Muscle layer of duodenum (tissue), 2 donors: Measurements from ENCODE around the gene CLEC2L.

Experiments
- H3K27ac ChIP-seq: one replicate; pipeline ENCODE4 v1.7.0; 2013; ENCODE audit warnings: mild to moderate bottlenecking, low read length
- H3K27me3 ChIP-seq: one replicate; pipeline ENCODE4 v1.7.0; 2013; ENCODE audit warnings: low read depth, mild to moderate bottlenecking, control low read depth, low read length
- H3K36me3 ChIP-seq, 2 donors: one replicate each; pipeline ENCODE4 v1.7.0; 2013; ENCODE audit warnings: low read length in 2 of 2, control low read depth in 1 of 2, mild to moderate bottlenecking in 1 of 2; ENCODE audit not compliant: insufficient read depth in 2 of 2, control insufficient read depth in 1 of 2
- H3K4me1 ChIP-seq, 2 donors: one replicate each; pipeline ENCODE4 v1.7.0; 2013; ENCODE audit warnings: low read length in 2 of 2, mild to moderate bottlenecking in 2 of 2, control low read depth in 1 of 2, moderate library complexity in 1 of 2; ENCODE audit not compliant: insufficient read depth in 2 of 2, control insufficient read depth in 1 of 2
- H3K4me3 ChIP-seq, 2 donors: one replicate each; pipeline ENCODE4 v1.7.0; 2013; ENCODE audit warnings: low read length in 2 of 2, low read depth in 1 of 2, mild to moderate bottlenecking in 1 of 2
- H3K9me3 ChIP-seq, 2 donors: one replicate each; pipeline ENCODE4 v1.7.0; 2013; ENCODE audit warnings: low read length in 2 of 2, control low read depth in 1 of 2, mild to moderate bottlenecking in 1 of 2; ENCODE audit not compliant: control insufficient read depth in 1 of 2
- donor health status: healthy.

The CLEC2L gene

DNA sequence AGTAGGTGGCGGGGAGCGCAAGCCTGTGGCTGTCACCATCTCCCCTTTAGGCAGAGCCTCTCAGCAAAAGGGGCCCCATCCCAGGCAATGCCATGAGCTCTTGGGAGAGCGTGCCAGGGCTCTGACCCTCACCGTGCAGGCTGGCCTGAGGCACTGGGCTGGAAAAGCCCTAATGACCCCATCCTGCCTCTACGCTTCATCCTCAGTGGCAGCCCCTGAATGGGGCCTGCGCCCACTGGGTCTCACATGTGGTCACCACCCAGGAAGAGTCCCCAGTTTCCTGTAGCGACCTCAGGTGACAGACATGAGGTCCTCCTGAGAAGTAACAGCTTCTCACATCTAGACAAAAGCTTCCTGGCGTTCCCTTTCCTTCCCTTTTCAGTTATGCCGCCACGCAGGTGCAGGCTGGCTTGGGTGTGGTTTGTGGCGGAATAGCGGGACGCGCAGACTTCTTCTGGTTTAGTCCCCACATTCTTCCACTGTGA lies 59.2 kb downstream of the CLEC2L start:
- peaks cover 37 to 43% of the 10 kb centered on the region in 2 donors for H3K36me3 ChIP-seq
- no peaks in the 10 kb centered on the region for H3K9me3 ChIP-seq
- H3K4me3 ChIP-seq = no peak overlapping the region
- no peak overlapping the region for H3K27ac ChIP-seq
- no peaks in the 10 kb centered on the region for H3K27me3 ChIP-seq
- H3K4me1 ChIP-seq = peaks cover 0 to 19% of the 10 kb centered on the region in 2 donors

DNA sequence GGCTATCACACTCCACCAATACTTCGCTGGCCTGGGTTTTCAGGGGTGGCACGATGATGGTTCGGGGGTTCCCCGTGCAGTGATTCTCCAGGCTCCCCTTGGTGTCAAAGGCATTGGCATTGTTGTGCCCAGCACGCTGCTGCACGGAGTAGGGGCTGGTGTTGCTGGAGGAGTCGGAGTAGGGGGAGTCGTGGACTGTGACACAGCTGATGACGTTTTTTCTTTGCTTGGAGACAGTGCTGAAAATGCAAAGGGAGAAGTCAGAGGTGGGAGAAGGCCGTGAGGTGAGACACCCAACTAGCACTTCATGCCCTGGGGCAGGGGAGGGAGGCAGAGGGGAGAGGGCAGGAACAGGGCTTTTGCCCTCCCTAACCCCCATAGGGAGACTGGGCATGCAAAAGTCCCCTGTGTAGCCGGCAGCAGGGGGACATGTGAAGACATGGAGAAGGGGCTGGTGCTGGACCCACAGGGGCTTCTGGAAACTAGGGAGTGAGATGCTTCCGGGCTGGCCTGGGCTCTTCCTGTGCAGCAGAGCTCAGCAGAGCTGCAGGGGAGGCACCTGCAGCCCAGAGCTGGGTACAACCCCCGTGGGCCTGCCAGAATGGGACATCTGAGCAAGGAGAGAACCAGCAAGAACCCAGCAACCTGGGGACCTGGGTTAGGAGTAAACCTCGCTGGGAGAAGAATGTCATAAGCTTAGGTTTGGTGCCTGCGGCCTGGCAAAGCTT lies 60.5 kb downstream of the CLEC2L start:
- Histone ChIP-seq H3K27me3 (no peaks in the 10 kb centered on the region), H3K9me3 (no peaks in the 10 kb centered on the region), H3K4me3 (no peak overlapping the region), H3K36me3 (peaks cover 39 to 48% of the 10 kb centered on the region in 2 donors), H3K27ac (no peak overlapping the region), H3K4me1 (peaks cover 0 to 25% of the 10 kb centered on the region in 2 donors)

GRCh38 chr7:139585042-139585441 lies 61.6 kb downstream of the CLEC2L start:
- H3K36me3 ChIP-seq = peaks cover 36 to 47% of the 10 kb centered on the region in 2 donors
- H3K4me3 ChIP-seq = no peak overlapping the region
- no peaks in the 10 kb centered on the region for H3K9me3 ChIP-seq

DNA sequence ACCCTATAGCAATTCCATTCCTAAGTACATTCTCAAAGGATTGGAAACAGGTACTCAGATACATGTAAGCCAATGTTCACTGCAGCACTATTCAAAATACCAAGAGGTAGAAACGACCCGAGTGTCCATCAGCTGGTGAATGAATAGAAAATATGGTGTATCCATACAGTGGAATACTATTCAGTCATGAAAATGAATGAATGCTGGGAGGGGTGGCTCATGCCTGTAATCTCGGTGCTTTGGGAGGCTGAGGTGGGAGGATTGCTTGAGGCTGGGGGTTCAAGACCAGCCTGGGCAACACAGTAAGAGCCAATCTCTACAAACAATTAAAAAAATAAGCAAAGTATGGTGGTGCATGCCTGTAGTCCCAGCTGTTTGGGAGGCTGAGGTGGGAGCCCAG lies 62.8 kb downstream of the CLEC2L start:
- no peak overlapping the region for H3K27ac ChIP-seq
- no peak overlapping the region for H3K4me3 ChIP-seq
- no peaks in the 10 kb centered on the region for H3K9me3 ChIP-seq
- H3K36me3 ChIP-seq = peaks cover 35 to 39% of the 10 kb centered on the region in 2 donors
- H3K4me1 ChIP-seq = peaks cover 0 to 24% of the 10 kb centered on the region in 2 donors
- H3K27me3 ChIP-seq = no peaks in the 10 kb centered on the region

More at GRCh38 chr7:139585042-139585441, 61.6 kb downstream of the CLEC2L start:
- peaks cover 0 to 25% of the 10 kb centered on the region in 2 donors for H3K4me1 ChIP-seq
- no peak overlapping the region for H3K27ac ChIP-seq
- H3K27me3 ChIP-seq = no peaks in the 10 kb centered on the region

DNA sequence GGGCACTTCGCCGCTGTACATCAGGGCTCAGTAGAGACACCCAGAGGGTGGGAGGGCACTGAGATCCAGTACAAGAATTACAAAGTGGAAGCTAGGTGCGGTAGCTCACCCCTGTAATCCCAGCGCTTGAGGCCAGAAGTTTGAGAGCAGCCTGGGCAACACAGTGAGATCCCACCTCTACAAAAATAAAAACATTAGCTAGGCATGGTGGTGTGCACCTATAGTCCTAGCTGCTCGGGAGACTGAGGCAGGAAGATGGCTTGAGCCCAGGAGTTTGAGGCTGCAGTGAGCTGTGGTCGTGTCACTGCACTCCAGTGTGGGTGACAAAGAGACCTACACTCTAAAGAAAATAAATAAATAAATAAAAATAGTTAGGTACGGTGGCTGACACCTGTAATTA lies 64.0 kb downstream of the CLEC2L start:
- peaks cover 27 to 30% of the 10 kb centered on the region in 2 donors for H3K36me3 ChIP-seq
- H3K27ac ChIP-seq = no peak overlapping the region
- H3K9me3 ChIP-seq = no peaks in the 10 kb centered on the region
- peaks cover 0 to 17% of the 10 kb centered on the region in 2 donors for H3K4me1 ChIP-seq
- H3K4me3 ChIP-seq = no peak overlapping the region
- H3K27me3 ChIP-seq = no peaks in the 10 kb centered on the region

DNA sequence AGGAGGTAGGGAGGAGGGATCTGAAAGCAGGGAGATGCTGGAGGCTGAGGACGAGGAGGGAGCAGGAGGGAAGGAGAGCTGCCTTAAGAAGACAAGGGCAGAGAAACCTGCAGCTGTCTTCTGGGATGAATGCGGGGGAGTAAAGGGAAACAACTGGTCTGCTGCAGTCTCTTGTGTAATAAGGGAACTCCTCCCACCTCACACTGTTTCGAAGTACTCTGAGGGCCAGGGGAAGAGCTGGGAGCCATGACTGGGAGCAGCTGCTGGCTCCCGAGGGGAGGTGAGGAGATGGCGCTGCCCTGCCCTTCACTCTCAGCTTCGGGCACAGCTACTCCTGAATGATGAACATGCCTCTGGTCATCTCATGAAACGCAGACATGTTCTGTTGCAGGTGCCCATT lies 65.1 kb downstream of the CLEC2L start:
- Histone ChIP-seq H3K36me3 (peaks cover 29 to 32% of the 10 kb centered on the region in 2 donors), H3K4me1 (peaks cover 0 to 17% of the 10 kb centered on the region in 2 donors), H3K9me3 (no peaks in the 10 kb centered on the region), H3K4me3 (no peak overlapping the region), H3K27me3 (no peaks in the 10 kb centered on the region), H3K27ac (no peak overlapping the region)

DNA sequence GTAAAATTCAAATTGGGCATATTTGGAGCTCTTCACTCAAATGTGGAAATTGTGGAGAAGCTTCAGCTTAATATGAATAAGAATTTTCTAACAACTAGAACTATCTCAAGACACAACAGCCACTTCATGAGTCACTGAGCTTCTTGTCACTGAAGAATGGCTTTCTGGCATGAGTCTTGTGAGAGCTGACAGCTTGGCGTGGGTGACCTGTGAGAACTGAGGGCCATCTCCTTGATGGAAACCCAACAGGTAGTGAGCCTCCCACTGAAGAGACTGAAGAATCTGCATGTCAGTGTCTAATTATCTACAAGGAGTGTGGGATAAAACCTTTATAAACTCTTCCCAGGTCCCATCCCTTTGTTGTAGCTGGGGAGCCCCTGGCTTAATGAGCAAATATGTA lies 66.0 kb downstream of the CLEC2L start:
- Histone ChIP-seq H3K27ac (no peak overlapping the region), H3K9me3 (no peaks in the 10 kb centered on the region), H3K4me3 (no peak overlapping the region), H3K27me3 (no peaks in the 10 kb centered on the region), H3K36me3 (peaks cover 24 to 30% of the 10 kb centered on the region in 2 donors), H3K4me1 (peaks cover 0 to 14% of the 10 kb centered on the region in 2 donors)

GRCh38 chr7:139591550-139592195 lies 68.2 kb downstream of the CLEC2L start:
- H3K27ac ChIP-seq = no peak overlapping the region
- H3K9me3 ChIP-seq = no peaks in the 10 kb centered on the region
- H3K36me3 ChIP-seq = peaks cover 36 to 45% of the 10 kb centered on the region in 2 donors
- H3K4me3 ChIP-seq = no peak overlapping the region
- no peaks in the 10 kb centered on the region for H3K27me3 ChIP-seq
- H3K4me1 ChIP-seq = peaks cover 0 to 6% of the 10 kb centered on the region in 2 donors

- no peaks in the 10 kb centered on the region for H3K9me3 ChIP-seq
- no peak overlapping the region for H3K4me3 ChIP-seq
- peaks cover 44 to 53% of the 10 kb centered on the region in 2 donors for H3K36me3 ChIP-seq
- H3K27me3 ChIP-seq = no peaks in the 10 kb centered on the region
- H3K27ac ChIP-seq = no peak overlapping the region
- peaks cover 0 to 6% of the 10 kb centered on the region in 2 donors for H3K4me1 ChIP-seq
Observed at GRCh38 chr7:139592801-139593461, 69.4 kb downstream of the CLEC2L start.

GRCh38 chr7:139594090-139594489 lies 70.6 kb downstream of the CLEC2L start:
- Histone ChIP-seq H3K4me3 (no peak overlapping the region), H3K9me3 (no peaks in the 10 kb centered on the region), H3K4me1 (no peaks in the 10 kb centered on the region), H3K36me3 (peaks cover 49 to 55% of the 10 kb centered on the region in 2 donors), H3K27me3 (no peaks in the 10 kb centered on the region), H3K27ac (no peak overlapping the region)
